ENCODE data around the gene MICOS13. TPM values are rescaled to one million over a fixed set of nuclear protein-coding genes. Genes with fewer than 3 reads are reported as not detected.

Gene MICOS13
- total and polyA plus RNA-seq, 4 donors: 26.6 to 184 (median 77.6) TPM

DNA sequence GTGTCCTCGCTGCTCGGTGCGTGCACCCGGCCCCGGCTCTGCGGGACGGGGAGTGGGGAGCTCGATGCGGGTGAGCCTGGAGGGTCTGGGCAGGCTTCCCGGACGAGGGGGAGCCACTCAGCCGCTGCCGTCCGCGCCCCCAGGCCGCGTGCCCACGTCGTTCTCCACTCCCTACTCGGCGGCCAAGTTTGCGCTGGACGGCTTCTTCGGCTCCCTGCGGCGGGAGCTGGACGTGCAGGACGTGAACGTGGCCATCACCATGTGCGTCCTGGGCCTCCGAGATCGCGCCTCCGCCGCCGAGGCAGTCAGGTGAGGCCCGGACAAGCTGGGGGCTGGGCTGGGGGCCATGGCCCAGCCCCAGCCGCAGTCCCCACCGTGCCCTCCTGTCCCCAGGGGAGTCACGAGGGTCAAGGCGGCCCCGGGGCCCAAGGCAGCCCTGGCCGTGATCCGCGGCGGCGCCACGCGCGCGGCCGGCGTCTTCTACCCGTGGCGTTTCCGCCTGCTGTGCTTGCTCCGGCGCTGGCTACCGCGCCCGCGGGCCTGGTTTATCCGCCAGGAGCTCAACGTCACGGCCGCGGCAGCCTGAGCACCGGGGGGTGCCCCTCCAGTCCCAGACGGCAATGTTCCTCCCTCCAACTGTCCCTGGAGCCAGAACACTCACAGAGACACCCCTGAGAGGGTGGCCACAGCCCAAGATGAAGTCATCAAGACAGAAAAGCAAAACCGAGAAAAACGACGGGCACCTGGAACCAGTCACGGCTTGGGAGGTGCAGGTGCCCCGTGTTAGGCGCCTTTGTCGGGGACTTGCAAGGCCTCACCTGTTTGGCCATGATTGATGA is 7.3 kb upstream of the MICOS13 start:
- TF ChIP-seq, protein P1, sequence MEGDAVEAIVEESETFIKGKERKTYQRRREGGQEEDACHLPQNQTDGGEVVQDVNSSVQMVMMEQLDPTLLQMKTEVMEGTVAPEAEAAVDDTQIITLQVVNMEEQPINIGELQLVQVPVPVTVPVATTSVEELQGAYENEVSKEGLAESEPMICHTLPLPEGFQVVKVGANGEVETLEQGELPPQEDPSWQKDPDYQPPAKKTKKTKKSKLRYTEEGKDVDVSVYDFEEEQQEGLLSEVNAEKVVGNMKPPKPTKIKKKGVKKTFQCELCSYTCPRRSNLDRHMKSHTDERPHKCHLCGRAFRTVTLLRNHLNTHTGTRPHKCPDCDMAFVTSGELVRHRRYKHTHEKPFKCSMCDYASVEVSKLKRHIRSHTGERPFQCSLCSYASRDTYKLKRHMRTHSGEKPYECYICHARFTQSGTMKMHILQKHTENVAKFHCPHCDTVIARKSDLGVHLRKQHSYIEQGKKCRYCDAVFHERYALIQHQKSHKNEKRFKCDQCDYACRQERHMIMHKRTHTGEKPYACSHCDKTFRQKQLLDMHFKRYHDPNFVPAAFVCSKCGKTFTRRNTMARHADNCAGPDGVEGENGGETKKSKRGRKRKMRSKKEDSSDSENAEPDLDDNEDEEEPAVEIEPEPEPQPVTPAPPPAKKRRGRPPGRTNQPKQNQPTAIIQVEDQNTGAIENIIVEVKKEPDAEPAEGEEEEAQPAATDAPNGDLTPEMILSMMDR (IDR thresholded peaks at IDR 0.05; ENCODE audit: control extremely low read depth, extremely low read depth): no peak
- Histone ChIP-seq H3K9me3 (ENCODE audit: control insufficient read depth in 4 of 4, insufficient read depth in 3 of 4, low read length in 3 of 4) (no peaks in the 10 kb centered on the region), H3K4me3 (peak overlapping the region; percentile 24), H3K36me3 (ENCODE audit: control insufficient read depth in 4 of 4, insufficient read depth in 4 of 4, low read length in 4 of 4) (peaks cover 0 to 14% (median 6%) of the 10 kb centered on the region in 4 donors), H3K4me1 (ENCODE audit: control insufficient read depth in 5 of 5, insufficient read depth in 5 of 5, low read length in 5 of 5) (peaks cover 0 to 12% (median 3%) of the 10 kb centered on the region in 5 donors), H3K27me3 (ENCODE audit: control insufficient read depth in 3 of 3, insufficient read depth in 3 of 3, low read length in 2 of 3) (no peaks in the 10 kb centered on the region), H3K27ac (ENCODE audit: low read depth in 1 of 2, low read length in 1 of 2) (peak overlapping the region in 1 of 2 donors; percentile 59), H3K9ac (ENCODE audit: insufficient read depth in 1 of 2, low read length in 2 of 2) (no peak overlapping the region)
- 53 to 58% methylated on average over 73 to 76 of the region's 76 CpGs for whole genome bisulfite sequencing, 2 donors
- DNase-seq (no peak), ATAC-seq (ENCODE audit: insufficient read depth, low FRiP score) (no peak)

DNA sequence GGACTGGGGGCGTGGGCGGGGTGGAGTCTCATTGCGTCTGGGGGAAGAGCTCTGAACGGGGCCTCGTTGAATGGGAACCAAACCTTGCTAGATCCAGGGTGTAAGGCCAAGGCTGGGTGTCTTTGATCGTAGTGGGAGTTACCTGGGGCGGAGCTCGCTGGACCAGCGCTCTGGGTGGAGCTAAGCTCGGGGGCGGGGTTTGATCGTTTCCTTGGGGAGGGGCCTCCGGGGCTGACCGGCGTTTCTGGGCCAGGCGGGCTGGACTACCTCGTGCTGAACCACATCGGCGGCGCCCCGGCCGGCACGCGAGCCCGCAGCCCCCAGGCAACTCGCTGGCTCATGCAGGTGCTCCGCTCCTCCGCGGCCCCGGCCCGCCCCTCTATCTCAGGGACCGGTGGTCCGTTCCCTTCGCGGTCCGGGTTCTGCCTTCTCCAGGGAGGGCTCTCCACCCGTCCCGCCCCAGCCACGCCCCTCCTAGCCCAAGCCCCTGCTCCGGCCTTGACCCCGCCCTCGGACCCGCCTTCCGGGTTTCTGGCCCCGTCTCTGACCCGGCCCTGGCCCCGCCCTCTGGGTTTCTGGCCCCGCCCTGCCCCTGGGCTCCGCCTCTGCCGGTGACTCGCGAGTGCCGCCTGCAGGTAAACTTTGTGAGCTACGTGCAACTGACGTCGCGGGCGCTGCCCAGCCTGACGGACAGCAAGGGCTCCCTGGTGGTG is 6.5 kb upstream of the MICOS13 start:
- peak overlapping the region; percentile 67 to 88 for H3K27ac ChIP-seq (ENCODE audit: low read depth in 1 of 2, low read length in 1 of 2)
- no peaks in the 10 kb centered on the region for H3K27me3 ChIP-seq (ENCODE audit: control insufficient read depth in 3 of 3, insufficient read depth in 3 of 3, low read length in 2 of 3)
- H3K36me3 ChIP-seq (ENCODE audit: control insufficient read depth in 4 of 4, insufficient read depth in 4 of 4, low read length in 4 of 4): peaks cover 0 to 7% (median 2%) of the 10 kb centered on the region in 4 donors
- DNase-seq (peak; percentile 87 to 95 (median 89)), ATAC-seq (ENCODE audit: insufficient read depth, low FRiP score) (peak; percentile 82)
- WGBS, 2 donors: 1% methylated on average over 52 to 59 of the region's 59 CpGs
- H3K9ac ChIP-seq (ENCODE audit: insufficient read depth in 1 of 2, low read length in 2 of 2): no peak overlapping the region
- no peaks in the 10 kb centered on the region for H3K9me3 ChIP-seq (ENCODE audit: control insufficient read depth in 4 of 4, insufficient read depth in 3 of 4, low read length in 3 of 4)
- H3K4me1 ChIP-seq (ENCODE audit: control insufficient read depth in 5 of 5, insufficient read depth in 5 of 5, low read length in 5 of 5): peaks cover 0 to 5% (median 0%) of the 10 kb centered on the region in 5 donors
- peak overlapping the region; percentile 53 for H3K4me3 ChIP-seq
- TF ChIP-seq, protein P1 (IDR thresholded peaks at IDR 0.05; ENCODE audit: control extremely low read depth, extremely low read depth): peak; percentile 85

DNA sequence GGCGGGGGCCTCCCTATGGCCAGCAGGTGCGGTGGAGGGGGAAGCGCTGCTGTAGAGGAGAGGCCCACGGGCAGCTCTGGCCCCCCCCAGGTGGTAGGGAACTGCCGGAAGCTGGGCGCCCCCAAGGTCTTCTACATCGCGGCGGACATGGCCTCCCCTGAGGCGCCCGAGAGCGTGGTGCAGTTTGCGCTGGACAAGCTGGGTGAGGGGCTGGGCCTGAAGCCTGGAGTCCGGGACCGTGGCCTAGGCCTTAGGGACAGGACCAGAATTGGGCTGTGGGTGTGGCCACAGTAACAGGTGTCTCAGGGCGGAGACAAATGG is 6.0 kb upstream of the MICOS13 start:
- Histone ChIP-seq H3K4me3 (no peak overlapping the region), H3K36me3 (ENCODE audit: control insufficient read depth in 4 of 4, insufficient read depth in 4 of 4, low read length in 4 of 4) (peaks cover 0 to 6% (median 0%) of the 10 kb centered on the region in 4 donors), H3K4me1 (ENCODE audit: control insufficient read depth in 5 of 5, insufficient read depth in 5 of 5, low read length in 5 of 5) (peaks cover 0 to 6% (median 0%) of the 10 kb centered on the region in 5 donors), H3K27me3 (ENCODE audit: control insufficient read depth in 3 of 3, insufficient read depth in 3 of 3, low read length in 2 of 3) (no peaks in the 10 kb centered on the region), H3K27ac (ENCODE audit: low read depth in 1 of 2, low read length in 1 of 2) (peak overlapping the region in 1 of 2 donors; percentile 88), H3K9ac (ENCODE audit: insufficient read depth in 1 of 2, low read length in 2 of 2) (no peak overlapping the region), H3K9me3 (ENCODE audit: control insufficient read depth in 4 of 4, insufficient read depth in 3 of 4, low read length in 3 of 4) (no peaks in the 10 kb centered on the region)
- TF ChIP-seq, protein P1 (IDR thresholded peaks at IDR 0.05; ENCODE audit: control extremely low read depth, extremely low read depth): no peak
- DNase-seq: no peak
- ATAC-seq (ENCODE audit: insufficient read depth, low FRiP score): no peak
- WGBS, 2 donors: 15 to 29% methylated on average over 16 of the region's 16 CpGs
